B cell (primary cell): ENCODE data around the gene TAGLN2.

ENCODE experiments used
- EZH2 ChIP-seq: IDR thresholded peaks from 2 replicates; pipeline ENCODE4 v1.6.1; 2012; ENCODE audit warnings: borderline replicate concordance, low read depth, mild to moderate bottlenecking, moderate library complexity, low read length; ENCODE audit not compliant: insufficient read depth, poor library complexity, severe bottlenecking
- TF ChIP-seq, protein P1 (sequence below): fragments of 200-600 bp; IDR thresholded peaks from one replicate; pipeline ENCODE4 v1.8.0; 2022; ENCODE audit warnings: antibody characterized with exemption, mild to moderate bottlenecking

DNA sequence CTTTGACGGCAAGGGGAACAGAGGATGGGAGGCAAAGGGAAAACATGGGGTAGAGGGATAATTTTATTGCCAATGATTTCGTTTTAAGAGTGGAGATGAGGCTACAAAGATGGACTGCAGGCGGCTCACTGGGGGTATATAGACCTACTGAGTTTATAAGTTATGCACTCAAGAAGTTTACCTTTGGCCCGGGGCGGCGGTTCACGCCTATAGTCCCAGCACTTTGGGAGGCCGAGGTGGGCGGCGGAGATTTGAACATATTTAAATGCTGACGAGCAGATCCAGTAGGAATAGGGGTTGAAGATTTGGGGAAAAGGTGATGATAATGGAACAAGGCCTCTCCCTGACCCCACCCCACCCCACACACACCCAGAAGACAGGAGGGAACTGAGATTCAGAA is 36.9 kb upstream of the TAGLN2 start:
- TF ChIP-seq, protein P1, sequence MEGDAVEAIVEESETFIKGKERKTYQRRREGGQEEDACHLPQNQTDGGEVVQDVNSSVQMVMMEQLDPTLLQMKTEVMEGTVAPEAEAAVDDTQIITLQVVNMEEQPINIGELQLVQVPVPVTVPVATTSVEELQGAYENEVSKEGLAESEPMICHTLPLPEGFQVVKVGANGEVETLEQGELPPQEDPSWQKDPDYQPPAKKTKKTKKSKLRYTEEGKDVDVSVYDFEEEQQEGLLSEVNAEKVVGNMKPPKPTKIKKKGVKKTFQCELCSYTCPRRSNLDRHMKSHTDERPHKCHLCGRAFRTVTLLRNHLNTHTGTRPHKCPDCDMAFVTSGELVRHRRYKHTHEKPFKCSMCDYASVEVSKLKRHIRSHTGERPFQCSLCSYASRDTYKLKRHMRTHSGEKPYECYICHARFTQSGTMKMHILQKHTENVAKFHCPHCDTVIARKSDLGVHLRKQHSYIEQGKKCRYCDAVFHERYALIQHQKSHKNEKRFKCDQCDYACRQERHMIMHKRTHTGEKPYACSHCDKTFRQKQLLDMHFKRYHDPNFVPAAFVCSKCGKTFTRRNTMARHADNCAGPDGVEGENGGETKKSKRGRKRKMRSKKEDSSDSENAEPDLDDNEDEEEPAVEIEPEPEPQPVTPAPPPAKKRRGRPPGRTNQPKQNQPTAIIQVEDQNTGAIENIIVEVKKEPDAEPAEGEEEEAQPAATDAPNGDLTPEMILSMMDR: no peak
- TF ChIP-seq EZH2: no peak
